ENCODE results near the gene FABP6.

- TF ChIP-seq CTCF (conservative IDR thresholded peaks at IDR 0.05; ENCODE audit: low read depth, low read length), result no peak
- no peak for TF ChIP-seq EZH2 (IDR thresholded peaks at IDR 0.05; ENCODE audit: low read length, unreplicated experiment)
Observed at GRCh38 chr5:160250226-160250625, 20.9 kb downstream of the FABP6 start.

All from PC-3 (cell line).